Vagina (tissue), 2 donors: ENCODE measurements around the gene SDK2.

Source experiments
- POLR2A ChIP-seq, 2 donors: fragments of 450-650 bp; IDR thresholded peaks; one replicate each; pipeline ENCODE4 v1.6.1; 2017; ENCODE audit warnings: antibody characterized with exemption in 2 of 2, mild to moderate bottlenecking in 2 of 2, moderate library complexity in 2 of 2
- POLR2AphosphoS5 ChIP-seq, 2 donors: sonication (generic); formaldehyde crosslinking; IDR thresholded peaks; one replicate each; pipeline ENCODE4 v1.9.0; 2017; ENCODE audit warnings: antibody characterized with exemption in 2 of 2, mild to moderate bottlenecking in 2 of 2, low read depth in 1 of 2; ENCODE audit not compliant: insufficient read depth in 1 of 2
- TF ChIP-seq, protein P1 (sequence below), 3 experiments: fragments of 450-650 bp in 2 of 3; fragments of 200-600 bp in 1 of 3; sonication (generic) in 1 of 3; IDR thresholded peaks; one replicate each; pipeline ENCODE4 v1.5.1; 2017 to 2019; ENCODE audit warnings: antibody characterized with exemption in 3 of 3, mild to moderate bottlenecking in 2 of 3, moderate library complexity in 2 of 3

DNA sequence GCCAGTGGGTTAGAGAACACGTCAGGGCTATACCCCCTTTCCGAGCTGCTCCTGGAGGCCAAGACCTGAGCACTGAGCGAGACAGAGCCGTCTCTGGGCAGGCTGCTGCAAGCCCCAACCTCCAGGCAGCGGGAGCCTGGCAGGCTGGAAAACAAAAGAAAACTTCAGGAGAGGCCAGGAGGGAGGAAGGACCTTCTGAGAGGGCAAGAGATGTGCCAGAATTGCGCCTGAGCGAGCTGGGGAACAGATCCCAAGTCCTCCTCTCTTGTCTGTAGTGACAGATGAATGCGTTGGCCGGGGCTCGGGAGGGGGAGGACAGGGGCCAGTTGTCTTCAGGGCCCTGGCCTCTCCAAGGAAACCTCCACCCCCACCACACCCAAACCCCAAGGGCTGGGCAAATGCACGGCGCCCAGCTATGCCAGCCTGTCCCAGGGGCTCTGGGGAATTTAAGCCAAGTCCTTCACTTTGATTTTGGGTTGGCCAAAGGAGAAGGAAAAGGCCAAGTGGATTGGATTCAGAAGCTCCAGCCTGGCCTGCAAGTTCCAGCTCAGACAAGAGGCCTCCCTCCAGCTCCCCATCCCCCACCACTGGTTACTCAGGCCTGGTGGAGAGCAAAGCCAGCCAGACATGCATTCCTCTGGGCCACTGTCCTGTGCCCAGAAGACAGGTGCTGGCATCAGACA is 18.1 kb downstream of the SDK2 start:
- TF ChIP-seq, protein P1, sequence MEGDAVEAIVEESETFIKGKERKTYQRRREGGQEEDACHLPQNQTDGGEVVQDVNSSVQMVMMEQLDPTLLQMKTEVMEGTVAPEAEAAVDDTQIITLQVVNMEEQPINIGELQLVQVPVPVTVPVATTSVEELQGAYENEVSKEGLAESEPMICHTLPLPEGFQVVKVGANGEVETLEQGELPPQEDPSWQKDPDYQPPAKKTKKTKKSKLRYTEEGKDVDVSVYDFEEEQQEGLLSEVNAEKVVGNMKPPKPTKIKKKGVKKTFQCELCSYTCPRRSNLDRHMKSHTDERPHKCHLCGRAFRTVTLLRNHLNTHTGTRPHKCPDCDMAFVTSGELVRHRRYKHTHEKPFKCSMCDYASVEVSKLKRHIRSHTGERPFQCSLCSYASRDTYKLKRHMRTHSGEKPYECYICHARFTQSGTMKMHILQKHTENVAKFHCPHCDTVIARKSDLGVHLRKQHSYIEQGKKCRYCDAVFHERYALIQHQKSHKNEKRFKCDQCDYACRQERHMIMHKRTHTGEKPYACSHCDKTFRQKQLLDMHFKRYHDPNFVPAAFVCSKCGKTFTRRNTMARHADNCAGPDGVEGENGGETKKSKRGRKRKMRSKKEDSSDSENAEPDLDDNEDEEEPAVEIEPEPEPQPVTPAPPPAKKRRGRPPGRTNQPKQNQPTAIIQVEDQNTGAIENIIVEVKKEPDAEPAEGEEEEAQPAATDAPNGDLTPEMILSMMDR (IDR thresholded peaks at IDR 0.05) = no peak
- TF ChIP-seq POLR2AphosphoS5 (IDR thresholded peaks at IDR 0.05; ENCODE audit: insufficient read depth in 1 of 2, low read depth in 1 of 2) = no peak
- TF ChIP-seq POLR2A (IDR thresholded peaks at IDR 0.05) = no peak
